Superior temporal gyrus (tissue), 1 donor: ENCODE results near the gene DENND5B.
"Not testable (repeated sequence)": the region's sequence is repeated elsewhere in the genome, so short reads cannot be mapped to it uniquely, and the experiment has no call there.

Experiments used
- DNase-seq: peaks from one replicate; pipeline ENCODE4 v3.0.0-alpha.2; 2016; ENCODE audit errors: extremely low spot score

DENND5B gene

GRCh38 chr12:31506515-31507306 is 84.2 kb downstream of the DENND5B start:
- DNase-seq: no peak

- no peak for DNase-seq
These were observed 86.2 kb downstream of the DENND5B start for GRCh38 chr12:31504625-31505222.

- DNase-seq: not testable (repeated sequence)
These were observed 89.9 kb downstream of the DENND5B start for GRCh38 chr12:31501014-31501413.

- DNase-seq: no peak
These were observed 91.4 kb downstream of the DENND5B start for GRCh38 chr12:31499567-31499966.

GRCh38 chr12:31498424-31498823 is 92.5 kb downstream of the DENND5B start:
- DNase-seq: no peak

GRCh38 chr12:31496257-31496656 is 94.7 kb downstream of the DENND5B start:
- no peak for DNase-seq

GRCh38 chr12:31494455-31494854 is 96.5 kb downstream of the DENND5B start:
- no peak for DNase-seq

GRCh38 chr12:31492599-31493196 is 98.2 kb downstream of the DENND5B start:
- DNase-seq: no peak

GRCh38 chr12:31491841-31492598 is 98.9 kb downstream of the DENND5B start:
- no peak for DNase-seq

- DNase-seq: no peak
These were observed 99.6 kb downstream of the DENND5B start for GRCh38 chr12:31491241-31491794.

GRCh38 chr12:31488737-31489338 is 102.1 kb downstream of the DENND5B start:
- no peak for DNase-seq

GRCh38 chr12:31485571-31485970 is 105.4 kb downstream of the DENND5B start:
- no peak for DNase-seq

GRCh38 chr12:31482816-31483215 is 108.1 kb downstream of the DENND5B start:
- DNase-seq: no peak

GRCh38 chr12:31481415-31481814 is 109.5 kb downstream of the DENND5B start:
- no peak for DNase-seq

- no peak for DNase-seq
These were observed 111.3 kb downstream of the DENND5B start for GRCh38 chr12:31479516-31480210.

- DNase-seq: no peak
These were observed 112.0 kb downstream of the DENND5B start for GRCh38 chr12:31478898-31479297.

GRCh38 chr12:31478425-31478824 is 112.5 kb downstream of the DENND5B start:
- DNase-seq: no peak

GRCh38 chr12:31477687-31478086 is 113.2 kb downstream of the DENND5B start:
- DNase-seq: no peak

- no peak for DNase-seq
These were observed 114.5 kb downstream of the DENND5B start for GRCh38 chr12:31476437-31476836.

- DNase-seq: not testable (repeated sequence)
These were observed 115.3 kb downstream of the DENND5B start for GRCh38 chr12:31475610-31476009.

GRCh38 chr12:31474751-31475150 is 116.2 kb downstream of the DENND5B start:
- no peak for DNase-seq
